Stomach (tissue), 9 donors: ENCODE data around the gene BCL6B. TPM values are rescaled to one million over a fixed set of nuclear protein-coding genes. Genes with fewer than 3 reads are reported as not detected.

Experiments
- DNase-seq, 2 donors: peaks; one replicate each; pipeline versions ENCODE4 v3.0.0 to v3.0.0-alpha.2; 2013 to 2019
- H3K27ac ChIP-seq, 5 donors: fragments of 200-600 bp in 4 of 5; sonication (generic) in 4 of 5; one replicate each; pipeline ENCODE4 v1.5.1; 2013 to 2019; ENCODE audit warnings: mild to moderate bottlenecking in 1 of 5, moderate library complexity in 1 of 5
- H3K27me3 ChIP-seq, 3 donors: fragments of 200-600 bp; sonication (generic); one replicate each; pipeline ENCODE4 v1.5.1; 2017 to 2019; ENCODE audit warnings: mixed run types in 1 of 3
- H3K36me3 ChIP-seq, 4 donors: fragments of 200-600 bp; sonication (generic); 1 replicate in 3 of 4; 2 replicates in 1 of 4; pipeline ENCODE4 v1.5.1; 2016 to 2019
- H3K4me1 ChIP-seq, 4 donors: fragments of 200-600 bp; sonication (generic); one replicate each; pipeline ENCODE4 v1.5.1; 2016 to 2019
- H3K4me3 ChIP-seq, 4 donors: fragments of 200-600 bp; sonication (generic) in 3 of 4; one replicate each; pipeline ENCODE4 v1.5.1; 2016 to 2019; ENCODE audit warnings: mild to moderate bottlenecking in 1 of 4
- H3K9me3 ChIP-seq, 4 donors: fragments of 200-600 bp; sonication (generic); one replicate each; pipeline ENCODE4 v1.5.1; 2016 to 2019
- EP300 ChIP-seq: sonication (generic); formaldehyde crosslinking; IDR thresholded peaks from one replicate; pipeline ENCODE4 v1.6.1; 2017; ENCODE audit warnings: antibody characterized with exemption
- POLR2A ChIP-seq, 4 donors: fragments of 450-650 bp; IDR thresholded peaks; one replicate each; pipeline ENCODE4 v1.6.1; 2016; ENCODE audit warnings: antibody characterized with exemption in 4 of 4, control low read depth in 2 of 4, mild to moderate bottlenecking in 1 of 4, moderate library complexity in 1 of 4
- POLR2AphosphoS5 ChIP-seq, 3 donors: sonication (generic); formaldehyde crosslinking; IDR thresholded peaks; one replicate each; pipeline ENCODE4 v1.6.1; 2016; ENCODE audit warnings: antibody characterized with exemption in 3 of 3
- WGBS, 5 donors: extraction: QIAGEN DNeasy Blood & Tissue Kit in 3 of 5; methylation state at CpG; one replicate each; pipeline versions ENCODE4 v1.1.5 to v1.1.7; 2013 to 2018; 5-methylcytosine and 5-hydroxymethylcytosine counted together
- intact Hi-C: fragments of 100-400 bp; cut with DNase I; formaldehyde crosslinking; loops from one replicate; pipeline ENCODE4 v1.15.1; 2023; ENCODE audit warnings: low total_unique reads
- polyA plus RNA-seq, 3 donors: library from polyadenylated mRNA; stranded (reverse); fragments of 200-250 nt; gene quantifications; one replicate each; pipeline ENCODE4 v1.2.3, GENCODE V29; 2013
- total RNA-seq, 5 donors: library from RNA; depleted of rRNA; stranded (reverse); fragments of >200 nt; gene quantifications; one replicate each; pipeline versions ENCODE4 v1.1.0 to v1.2.3, GENCODE V29; 2014 to 2016
- TF ChIP-seq, protein P1 (sequence below), 7 experiments: fragments of 450-650 bp in 4 of 7; fragments of 200-600 bp in 3 of 7; sonication (generic) in 3 of 7; IDR thresholded peaks; one replicate each; pipeline ENCODE4 v1.5.1; 2016 to 2019; ENCODE audit warnings: antibody characterized with exemption in 7 of 7, control low read depth in 2 of 7, mild to moderate bottlenecking in 1 of 7
- donor health status: healthy with polysubstance abuse.
- donor health status: Bipolar disorder and iron deficiency.
- donor health status: healthy.

BCL6B gene
- total and polyA plus RNA-seq, 8 donors = 1.3 to 5.5 (median 3.6) TPM; not detected in 2

DNA sequence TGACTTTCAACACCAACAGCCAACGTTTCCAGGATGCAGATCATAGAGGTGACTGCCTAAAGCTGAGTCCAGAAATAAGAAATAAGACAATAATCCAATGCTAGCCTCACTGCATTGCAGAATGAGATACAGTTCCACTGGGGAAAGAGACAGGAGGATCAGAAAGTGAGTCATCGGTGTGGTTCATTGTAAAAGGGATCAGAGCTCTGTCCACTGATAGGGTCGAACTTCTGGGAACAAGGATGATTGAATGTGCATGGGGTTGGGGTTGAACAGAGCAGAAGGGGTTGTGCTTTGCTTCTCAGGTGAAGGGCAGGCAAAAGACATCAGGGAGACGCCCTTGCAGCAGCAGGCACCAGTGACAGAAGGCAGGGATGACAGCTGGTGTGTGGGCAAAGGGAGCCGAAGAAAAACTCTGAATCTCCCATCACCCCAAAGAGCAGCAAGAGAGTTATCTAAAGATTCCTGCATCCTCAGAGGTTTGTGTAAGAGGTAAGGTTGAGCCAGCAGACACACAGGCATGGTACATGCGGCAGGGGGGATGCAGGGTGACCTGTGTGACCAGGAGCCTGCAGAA is 40.8 kb downstream of the BCL6B start:
- intact Hi-C loops = no loop called here
- Histone ChIP-seq H3K27ac (no peak overlapping the region), H3K9me3 (peaks cover 0 to 15% (median 12%) of the 10 kb centered on the region in 4 donors), H3K36me3 (no peaks in the 10 kb centered on the region), H3K4me3 (no peak overlapping the region), H3K4me1 (peaks cover 0 to 9% (median 0%) of the 10 kb centered on the region in 4 donors), H3K27me3 (peaks cover 0 to 44% (median 0%) of the 10 kb centered on the region in 3 donors)
- no peak for TF ChIP-seq POLR2A (IDR thresholded peaks at IDR 0.05)
- TF ChIP-seq EP300 = no peak
- TF ChIP-seq POLR2AphosphoS5 (IDR thresholded peaks at IDR 0.05) = no peak
- TF ChIP-seq, protein P1, sequence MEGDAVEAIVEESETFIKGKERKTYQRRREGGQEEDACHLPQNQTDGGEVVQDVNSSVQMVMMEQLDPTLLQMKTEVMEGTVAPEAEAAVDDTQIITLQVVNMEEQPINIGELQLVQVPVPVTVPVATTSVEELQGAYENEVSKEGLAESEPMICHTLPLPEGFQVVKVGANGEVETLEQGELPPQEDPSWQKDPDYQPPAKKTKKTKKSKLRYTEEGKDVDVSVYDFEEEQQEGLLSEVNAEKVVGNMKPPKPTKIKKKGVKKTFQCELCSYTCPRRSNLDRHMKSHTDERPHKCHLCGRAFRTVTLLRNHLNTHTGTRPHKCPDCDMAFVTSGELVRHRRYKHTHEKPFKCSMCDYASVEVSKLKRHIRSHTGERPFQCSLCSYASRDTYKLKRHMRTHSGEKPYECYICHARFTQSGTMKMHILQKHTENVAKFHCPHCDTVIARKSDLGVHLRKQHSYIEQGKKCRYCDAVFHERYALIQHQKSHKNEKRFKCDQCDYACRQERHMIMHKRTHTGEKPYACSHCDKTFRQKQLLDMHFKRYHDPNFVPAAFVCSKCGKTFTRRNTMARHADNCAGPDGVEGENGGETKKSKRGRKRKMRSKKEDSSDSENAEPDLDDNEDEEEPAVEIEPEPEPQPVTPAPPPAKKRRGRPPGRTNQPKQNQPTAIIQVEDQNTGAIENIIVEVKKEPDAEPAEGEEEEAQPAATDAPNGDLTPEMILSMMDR (IDR thresholded peaks at IDR 0.05) = no peak
- no peak for DNase-seq
- 62 to 74% (median 65%) methylated on average over 6 of the region's 6 CpGs for WGBS, 5 donors

DNA sequence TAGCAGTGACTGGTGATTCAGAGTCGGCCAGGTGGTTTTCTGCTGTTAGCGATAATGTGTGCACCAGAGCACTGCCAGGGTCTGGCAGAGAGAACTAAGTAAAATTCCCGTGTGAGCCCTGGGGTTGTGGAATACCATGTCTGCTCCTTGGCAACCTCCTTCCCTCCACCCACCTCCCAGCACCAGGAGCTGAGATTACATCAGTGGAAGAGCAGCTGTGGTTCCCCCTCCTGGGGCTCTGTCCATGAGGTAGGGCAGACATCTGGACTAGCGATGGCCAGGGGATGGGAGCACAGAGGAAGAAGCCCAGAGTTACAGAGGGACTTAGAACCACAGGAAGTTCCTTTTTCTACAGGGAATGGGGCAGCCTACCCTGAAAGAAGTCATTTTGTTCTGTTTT is 41.4 kb downstream of the BCL6B start:
- TF ChIP-seq, protein P1 (IDR thresholded peaks at IDR 0.05) = no peak
- TF ChIP-seq EP300 = no peak
- no peak for TF ChIP-seq POLR2AphosphoS5 (IDR thresholded peaks at IDR 0.05)
- no peak for TF ChIP-seq POLR2A (IDR thresholded peaks at IDR 0.05)
- peaks cover 0 to 18% (median 14%) of the 10 kb centered on the region in 4 donors for H3K9me3 ChIP-seq
- H3K27me3 ChIP-seq = peaks cover 0 to 44% (median 0%) of the 10 kb centered on the region in 3 donors
- H3K4me3 ChIP-seq = no peak overlapping the region
- H3K36me3 ChIP-seq = no peaks in the 10 kb centered on the region
- 47 to 71% (median 67%) methylated on average over 4 of the region's 4 CpGs for WGBS, 5 donors
- intact Hi-C loops = no loop called here
- H3K4me1 ChIP-seq = peaks cover 0 to 9% (median 0%) of the 10 kb centered on the region in 4 donors
- no peak for DNase-seq
- no peak overlapping the region for H3K27ac ChIP-seq

DNA sequence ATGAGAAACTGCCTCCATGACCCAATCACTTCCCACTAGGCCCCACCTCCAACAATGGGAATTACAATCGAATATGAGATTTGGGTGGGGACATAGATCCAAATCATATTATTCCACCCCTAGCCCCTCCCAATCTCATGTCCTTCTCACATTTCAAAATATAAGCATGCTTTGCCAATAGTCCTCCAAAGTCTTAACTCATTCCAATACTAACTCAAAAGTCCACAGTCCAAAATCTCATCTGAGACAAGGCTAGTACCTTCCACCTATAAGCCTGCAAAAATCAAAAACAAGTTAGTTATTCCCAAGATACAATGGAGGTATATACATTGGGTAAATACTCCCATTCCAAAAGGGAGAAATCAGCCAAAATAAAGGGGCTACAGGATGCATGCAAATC is 44.3 kb downstream of the BCL6B start:
- peaks cover 0 to 18% (median 14%) of the 10 kb centered on the region in 4 donors for H3K9me3 ChIP-seq
- no peaks in the 10 kb centered on the region for H3K36me3 ChIP-seq
- no peak overlapping the region for H3K27ac ChIP-seq
- H3K4me3 ChIP-seq = no peak overlapping the region
- intact Hi-C loops = no loop called here
- peaks cover 0 to 34% (median 0%) of the 10 kb centered on the region in 3 donors for H3K27me3 ChIP-seq
- H3K4me1 ChIP-seq = no peaks in the 10 kb centered on the region
- WGBS, 5 donors = 67 to 87% (median 83%) methylated on average over 1 of the region's 1 CpG
- DNase-seq = no peak
- TF ChIP-seq, protein P1 (IDR thresholded peaks at IDR 0.05) = no peak
- TF ChIP-seq POLR2A (IDR thresholded peaks at IDR 0.05) (no peak), POLR2AphosphoS5 (IDR thresholded peaks at IDR 0.05) (no peak), EP300 (no peak)

DNA sequence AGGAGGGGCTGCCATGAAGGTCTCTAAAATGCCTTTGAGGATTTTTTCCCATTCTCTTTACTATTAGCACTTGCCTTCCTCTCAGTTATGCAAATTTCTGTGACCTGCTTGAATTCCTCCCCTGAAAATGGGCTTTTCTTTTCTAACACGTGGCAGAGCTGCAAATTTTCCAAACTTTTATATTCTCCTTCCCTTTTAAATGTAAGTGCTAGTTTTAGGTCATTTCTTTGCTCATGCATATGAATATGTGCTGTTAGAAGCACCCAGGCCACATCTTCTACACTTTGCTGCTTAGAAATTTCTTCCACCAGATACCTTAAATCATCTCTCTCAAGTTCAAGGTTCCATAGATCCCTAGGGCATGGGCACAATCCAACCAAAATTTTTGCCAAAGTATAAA is 45.4 kb downstream of the BCL6B start:
- intact Hi-C loops = no loop called here
- no peaks in the 10 kb centered on the region for H3K4me1 ChIP-seq
- H3K4me3 ChIP-seq = no peak overlapping the region
- no peaks in the 10 kb centered on the region for H3K36me3 ChIP-seq
- H3K9me3 ChIP-seq = peaks cover 0 to 18% (median 14%) of the 10 kb centered on the region in 4 donors
- WGBS, 5 donors = 7 to 36% (median 17%) methylated on average over 1 of the region's 1 CpG
- DNase-seq = no peak
- TF ChIP-seq EP300 = no peak
- no peak for TF ChIP-seq POLR2AphosphoS5 (IDR thresholded peaks at IDR 0.05)
- TF ChIP-seq POLR2A (IDR thresholded peaks at IDR 0.05) = no peak
- TF ChIP-seq, protein P1 (IDR thresholded peaks at IDR 0.05) = no peak
- peaks cover 0 to 29% (median 0%) of the 10 kb centered on the region in 3 donors for H3K27me3 ChIP-seq
- no peak overlapping the region for H3K27ac ChIP-seq
